SU-DHL-6 (cell line): ENCODE measurements around the gene TOP2A.

Source experiments
- H2AFZ ChIP-seq: fragments of 200-600 bp; sonication (generic); 2 replicates; pipeline ENCODE4 v1.6.1; 2014; ENCODE audit warnings: low read depth, mild to moderate bottlenecking, moderate library complexity, mixed read lengths, antibody characterized with exemption, low read length; ENCODE audit not compliant: severe bottlenecking
- H3F3A ChIP-seq: fragments of 200-600 bp; shearing (Covaris generic); 2 replicates; pipeline ENCODE4 v1.6.0; 2016; ENCODE audit warnings: antibody characterized with exemption, mild to moderate bottlenecking; ENCODE audit not compliant: insufficient read depth
- H3K27ac ChIP-seq: fragments of 200-600 bp; sonication (generic); 2 replicates; pipeline ENCODE4 v1.5.1; 2016; ENCODE audit warnings: low read depth, mild to moderate bottlenecking, low read length, moderate library complexity, mixed read lengths
- H3K27me3 ChIP-seq: fragments of 200-600 bp; sonication (generic), shearing (Covaris generic); 2 replicates; pipeline ENCODE4 v1.6.0; 2014; ENCODE audit warnings: mild to moderate bottlenecking, low read length
- H3K36me3 ChIP-seq: fragments of 200-600 bp; sonication (generic); 2 replicates; pipeline ENCODE4 v1.6.1; 2014; ENCODE audit warnings: mild to moderate bottlenecking, low read length, mixed read lengths
- H3K4me2 ChIP-seq: fragments of 300-600, 200-600 bp; shearing (Covaris generic), sonication (generic); 2 replicates; pipeline ENCODE4 v1.6.0; 2014; ENCODE audit warnings: low read length, low read depth, mild to moderate bottlenecking; ENCODE audit not compliant: poor library complexity, severe bottlenecking
- H3K4me3 ChIP-seq: fragments of 200-600 bp; sonication (generic); 2 replicates; pipeline ENCODE4 v1.5.1; 2014; ENCODE audit warnings: antibody characterized with exemption, low read length, mild to moderate bottlenecking, mixed read lengths; ENCODE audit not compliant: insufficient read depth, poor library complexity, severe bottlenecking
- H3K79me2 ChIP-seq: fragments of 200-600 bp; sonication (generic); 2 replicates; pipeline ENCODE4 v1.6.1; 2014; ENCODE audit warnings: mild to moderate bottlenecking, low read length, moderate library complexity; ENCODE audit not compliant: insufficient read depth
- H3K9ac ChIP-seq: fragments of 200-600 bp; sonication (generic); 2 replicates; pipeline ENCODE4 v1.7.0; 2014; ENCODE audit warnings: mild to moderate bottlenecking, low read length
- H3K9me2 ChIP-seq: fragments of 200-600 bp; sonication (generic); replicated peaks from 2 replicates; pipeline ENCODE4 v1.6.1; 2014; ENCODE audit warnings: low read length; ENCODE audit not compliant: insufficient read depth
- H3K9me3 ChIP-seq: fragments of 200-600 bp; sonication (generic); 2 replicates; pipeline ENCODE4 v1.6.1; 2014; ENCODE audit warnings: low read length, mixed read lengths; ENCODE audit not compliant: insufficient read depth
- H4K20me1 ChIP-seq: fragments of 200-600 bp; sonication (generic); 2 replicates; pipeline ENCODE4 v1.6.1; 2014; ENCODE audit warnings: low read depth, mild to moderate bottlenecking, antibody characterized with exemption, low read length, moderate library complexity, mixed read lengths
- EZH2phosphoT487 ChIP-seq: fragments of 200-600 bp; sonication (generic), shearing (Covaris generic); conservative IDR thresholded peaks from 2 replicates; pipeline ENCODE4 v1.6.1; 2018; ENCODE audit warnings: mild to moderate bottlenecking, antibody characterized with exemption, low read length, moderate library complexity, mixed read lengths
- TF ChIP-seq, protein P1 (sequence below): fragments of 200-600 bp; sonication (generic); IDR thresholded peaks from one replicate; pipeline ENCODE4 v1.5.1; 2017; ENCODE audit warnings: antibody characterized with exemption, mild to moderate bottlenecking, low read length, moderate library complexity; ENCODE audit not compliant: insufficient read depth, poor library complexity, severe bottlenecking

Gene TOP2A

GRCh38 chr17:40451420-40451819, 33.7 kb upstream of the TOP2A start:
- H3K9me2 ChIP-seq = no peaks in the 10 kb centered on the region
- H3F3A ChIP-seq = no peaks in the 10 kb centered on the region
- no peaks in the 10 kb centered on the region for H3K9me3 ChIP-seq
- H3K27me3 ChIP-seq = no peaks in the 10 kb centered on the region
- no peak overlapping the region for H3K27ac ChIP-seq
- H3K4me2 ChIP-seq = no peak overlapping the region
- no peak overlapping the region for H3K9ac ChIP-seq
- H2AFZ ChIP-seq = no peak overlapping the region
- no peak overlapping the region for H3K4me3 ChIP-seq
- H4K20me1 ChIP-seq = no peaks in the 10 kb centered on the region
- no peaks in the 10 kb centered on the region for H3K36me3 ChIP-seq
- TF ChIP-seq, protein P1, sequence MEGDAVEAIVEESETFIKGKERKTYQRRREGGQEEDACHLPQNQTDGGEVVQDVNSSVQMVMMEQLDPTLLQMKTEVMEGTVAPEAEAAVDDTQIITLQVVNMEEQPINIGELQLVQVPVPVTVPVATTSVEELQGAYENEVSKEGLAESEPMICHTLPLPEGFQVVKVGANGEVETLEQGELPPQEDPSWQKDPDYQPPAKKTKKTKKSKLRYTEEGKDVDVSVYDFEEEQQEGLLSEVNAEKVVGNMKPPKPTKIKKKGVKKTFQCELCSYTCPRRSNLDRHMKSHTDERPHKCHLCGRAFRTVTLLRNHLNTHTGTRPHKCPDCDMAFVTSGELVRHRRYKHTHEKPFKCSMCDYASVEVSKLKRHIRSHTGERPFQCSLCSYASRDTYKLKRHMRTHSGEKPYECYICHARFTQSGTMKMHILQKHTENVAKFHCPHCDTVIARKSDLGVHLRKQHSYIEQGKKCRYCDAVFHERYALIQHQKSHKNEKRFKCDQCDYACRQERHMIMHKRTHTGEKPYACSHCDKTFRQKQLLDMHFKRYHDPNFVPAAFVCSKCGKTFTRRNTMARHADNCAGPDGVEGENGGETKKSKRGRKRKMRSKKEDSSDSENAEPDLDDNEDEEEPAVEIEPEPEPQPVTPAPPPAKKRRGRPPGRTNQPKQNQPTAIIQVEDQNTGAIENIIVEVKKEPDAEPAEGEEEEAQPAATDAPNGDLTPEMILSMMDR = no peak
- TF ChIP-seq EZH2phosphoT487 = no peak
- no peaks in the 10 kb centered on the region for H3K79me2 ChIP-seq

DNA sequence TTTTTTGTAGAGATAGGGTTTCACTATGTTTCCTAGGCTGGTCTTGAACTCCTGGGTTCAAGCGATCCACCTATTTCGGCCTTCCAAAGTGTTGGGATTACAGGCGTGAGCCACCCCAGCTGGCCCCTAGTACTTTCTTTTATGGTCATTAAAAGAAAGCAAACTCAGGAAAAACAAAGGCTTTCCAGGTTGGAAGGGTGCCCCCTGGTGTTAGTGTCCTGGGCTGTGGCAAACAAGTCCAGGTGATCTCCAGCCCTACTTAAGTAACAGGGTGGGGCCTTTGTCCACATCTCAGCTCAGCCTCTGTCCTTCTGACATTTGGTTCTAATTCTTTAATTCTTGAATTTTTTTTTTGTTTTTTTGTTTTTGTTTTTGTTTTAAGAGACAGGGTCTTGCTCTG, 32.5 kb upstream of the TOP2A start:
- Histone ChIP-seq H3K36me3 (no peaks in the 10 kb centered on the region), H3K4me3 (no peak overlapping the region), H3F3A (no peaks in the 10 kb centered on the region), H2AFZ (no peak overlapping the region), H3K27me3 (0 out of 2 replicates have a peak, but pooled peaks cover 1% of the 10 kb centered on the region), H4K20me1 (no peaks in the 10 kb centered on the region), H3K9me3 (no peaks in the 10 kb centered on the region), H3K9me2 (no peaks in the 10 kb centered on the region), H3K4me2 (no peak overlapping the region), H3K9ac (no peak overlapping the region), H3K27ac (no peak overlapping the region), H3K79me2 (no peaks in the 10 kb centered on the region)
- TF ChIP-seq, protein P1 = peak; percentile 63
- TF ChIP-seq EZH2phosphoT487 = no peak

GRCh38 chr17:40448639-40449261, 31.1 kb upstream of the TOP2A start:
- TF ChIP-seq, protein P1 = no peak
- TF ChIP-seq EZH2phosphoT487 = no peak
- no peak overlapping the region for H2AFZ ChIP-seq
- no peaks in the 10 kb centered on the region for H3K36me3 ChIP-seq
- 0 out of 2 replicates have a peak, but pooled peaks cover 4% of the 10 kb centered on the region for H3K27me3 ChIP-seq
- H3K4me3 ChIP-seq = no peak overlapping the region
- no peak overlapping the region for H3K27ac ChIP-seq
- no peak overlapping the region for H3K4me2 ChIP-seq
- no peaks in the 10 kb centered on the region for H4K20me1 ChIP-seq
- H3F3A ChIP-seq = no peaks in the 10 kb centered on the region
- H3K79me2 ChIP-seq = no peaks in the 10 kb centered on the region
- H3K9me3 ChIP-seq = no peaks in the 10 kb centered on the region
- no peak overlapping the region for H3K9ac ChIP-seq
- H3K9me2 ChIP-seq = no peaks in the 10 kb centered on the region
